HTERT RPE-1 (cell line): ENCODE results near the gene THSD7B.

Source experiments
- in situ Hi-C: fragments of 300-500 bp; cut with MboI; formaldehyde crosslinking; loops from 4 replicates; pipeline ENCODE4 v1.14.3; 2020; ENCODE audit warnings: low sequenced_read_pairs

The THSD7B gene

GRCh38 chr2:137133225-137133624, 367.9 kb downstream of the THSD7B start:
- in situ Hi-C loops, result no loop called here

GRCh38 chr2:137138263-137138662, 372.9 kb downstream of the THSD7B start:
- in situ Hi-C loops, result no loop called here

DNA sequence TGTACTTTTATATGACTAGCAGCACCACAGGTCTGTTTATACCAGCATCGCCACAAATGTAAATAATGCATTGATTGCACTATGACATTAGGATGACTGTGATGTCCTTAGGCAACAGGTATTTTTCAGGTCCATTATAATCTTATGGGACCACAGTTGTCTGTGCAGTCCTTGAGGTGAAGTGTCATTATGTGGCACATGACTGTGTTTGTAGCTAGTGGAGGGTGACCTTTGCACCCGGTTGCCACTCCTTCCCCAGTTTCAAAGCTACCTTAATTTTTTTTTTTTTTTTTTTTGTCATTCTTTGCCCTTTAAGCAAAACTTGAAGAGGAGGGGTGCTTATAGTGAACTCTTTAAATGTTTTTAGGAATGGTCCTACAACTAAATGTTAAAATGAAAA, 386.4 kb downstream of the THSD7B start:
- in situ Hi-C loops, result no loop called here

DNA sequence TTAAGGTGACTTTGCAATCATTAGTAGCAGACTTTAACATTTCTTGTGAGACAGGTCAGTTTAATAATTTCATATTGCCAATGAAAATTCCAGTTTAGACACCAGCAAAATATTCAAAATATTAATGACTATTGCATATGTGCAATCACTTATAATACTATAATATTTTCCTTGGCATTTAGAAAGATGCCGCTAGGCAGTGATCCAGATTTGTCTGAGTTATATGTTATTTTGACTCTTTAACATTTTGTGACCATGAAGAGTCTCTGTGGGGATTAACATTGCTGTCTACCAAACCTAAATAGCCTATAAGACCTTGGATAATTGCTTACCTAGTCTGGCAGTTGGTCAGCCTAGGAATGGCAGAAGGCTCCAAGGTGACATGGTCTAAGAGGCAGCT, 389.6 kb downstream of the THSD7B start:
- in situ Hi-C loops, result no loop called here

DNA sequence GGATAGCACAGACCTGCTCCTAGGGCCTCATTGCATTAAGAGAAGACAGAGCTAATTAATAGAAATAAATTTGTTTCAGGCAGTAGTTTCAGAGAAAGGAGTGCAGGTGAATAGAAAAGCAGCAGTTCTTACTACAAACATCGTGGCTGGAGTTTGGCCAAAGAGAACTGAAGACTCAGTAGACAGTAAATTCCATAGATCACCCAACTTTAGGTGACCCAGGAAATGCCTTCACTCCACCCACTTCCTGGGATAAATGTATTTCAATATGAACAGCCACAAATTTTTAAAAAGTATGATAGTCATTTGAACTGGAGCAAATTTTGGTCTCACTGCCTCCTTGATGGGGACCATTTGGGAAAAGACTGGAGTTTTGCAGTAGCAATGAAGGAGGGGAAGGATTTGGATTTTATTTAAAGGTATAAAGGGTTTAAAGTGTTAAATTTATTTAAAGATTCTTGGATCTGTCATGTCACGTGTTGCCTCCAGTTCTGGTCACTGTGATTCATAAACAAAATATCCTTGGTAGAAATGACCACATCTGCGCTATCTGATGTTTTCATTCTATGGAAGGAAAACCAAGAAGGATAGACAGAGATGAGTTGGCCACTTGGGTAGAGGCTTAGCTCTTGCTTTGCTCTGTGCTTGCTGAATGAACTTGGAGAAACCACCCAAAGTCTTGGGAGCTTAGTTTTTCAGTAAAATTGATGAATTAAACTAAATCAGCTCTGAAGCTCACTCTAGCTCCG, 390.2 kb downstream of the THSD7B start:
- in situ Hi-C loops, result no loop called here

- in situ Hi-C loops, result no loop called here
Measured at GRCh38 chr2:137156221-137156844, 391.0 kb downstream of the THSD7B start.

DNA sequence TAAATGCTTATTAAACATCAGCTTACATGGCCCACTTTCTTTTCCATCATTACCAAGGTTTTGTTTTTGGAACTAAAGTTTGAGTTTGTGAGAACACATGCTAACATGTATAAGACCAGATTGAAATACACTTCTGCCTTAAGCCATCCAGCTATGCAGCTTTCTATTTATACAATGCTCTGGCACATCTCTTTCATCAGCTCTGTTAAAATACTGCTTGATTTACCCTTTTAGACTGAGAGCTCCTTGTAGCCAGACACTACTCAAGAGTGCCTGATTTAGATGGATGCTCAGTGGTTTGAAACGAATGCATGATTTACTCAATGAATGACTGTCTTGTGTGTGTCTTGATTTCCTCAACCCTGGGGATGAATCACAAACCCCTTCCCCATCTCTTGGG, 392.5 kb downstream of the THSD7B start:
- in situ Hi-C loops, result no loop called here

GRCh38 chr2:137161250-137161649, 395.9 kb downstream of the THSD7B start:
- in situ Hi-C loops, result no loop called here

GRCh38 chr2:137165968-137166367, 400.6 kb downstream of the THSD7B start:
- in situ Hi-C loops, result no loop called here

DNA sequence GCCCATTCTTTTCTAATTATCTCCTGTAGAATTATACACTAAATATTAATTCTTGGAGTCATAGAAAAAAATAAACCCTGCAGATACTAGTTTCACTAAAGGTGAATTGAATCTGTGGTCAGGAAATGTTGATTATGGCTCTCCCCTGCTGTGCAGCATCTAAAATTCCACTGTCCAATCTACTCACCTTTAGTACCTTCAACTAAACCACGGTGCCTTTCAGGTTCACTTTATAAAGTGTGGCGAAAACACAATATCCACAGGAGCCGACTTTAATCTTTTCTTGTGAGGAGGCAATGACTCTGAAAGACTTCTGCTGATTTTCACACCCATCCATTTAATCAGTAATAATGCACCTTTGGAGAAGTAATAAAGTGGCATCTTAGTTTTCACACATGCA, 402.3 kb downstream of the THSD7B start:
- in situ Hi-C loops, result no loop called here

GRCh38 chr2:137168552-137168951, 403.2 kb downstream of the THSD7B start:
- in situ Hi-C loops, result no loop called here

DNA sequence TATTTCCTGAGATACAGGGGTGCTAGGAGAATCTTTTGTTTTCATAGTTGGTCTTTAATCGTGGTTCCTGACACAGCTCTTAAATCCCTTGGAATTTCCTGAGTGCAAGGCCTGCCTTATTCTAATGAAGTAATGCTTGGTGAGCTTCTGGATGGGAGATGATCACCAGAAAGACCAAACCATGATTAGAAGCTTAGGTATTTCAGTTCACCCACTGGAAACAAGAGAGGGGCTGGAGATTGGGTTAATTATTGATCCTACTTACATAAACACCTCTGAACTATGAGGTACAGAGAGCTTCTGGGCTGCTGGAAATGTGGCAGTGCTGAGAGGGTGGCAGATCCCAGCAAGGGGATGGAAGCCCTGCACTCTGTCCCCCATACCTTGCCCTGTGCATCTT, 406.8 kb downstream of the THSD7B start:
- in situ Hi-C loops, result no loop called here

- in situ Hi-C loops, result no loop called here
Measured at GRCh38 chr2:137173463-137173862, 408.1 kb downstream of the THSD7B start.

- in situ Hi-C loops, result no loop called here
Measured at GRCh38 chr2:137175246-137175645, 409.9 kb downstream of the THSD7B start.

DNA sequence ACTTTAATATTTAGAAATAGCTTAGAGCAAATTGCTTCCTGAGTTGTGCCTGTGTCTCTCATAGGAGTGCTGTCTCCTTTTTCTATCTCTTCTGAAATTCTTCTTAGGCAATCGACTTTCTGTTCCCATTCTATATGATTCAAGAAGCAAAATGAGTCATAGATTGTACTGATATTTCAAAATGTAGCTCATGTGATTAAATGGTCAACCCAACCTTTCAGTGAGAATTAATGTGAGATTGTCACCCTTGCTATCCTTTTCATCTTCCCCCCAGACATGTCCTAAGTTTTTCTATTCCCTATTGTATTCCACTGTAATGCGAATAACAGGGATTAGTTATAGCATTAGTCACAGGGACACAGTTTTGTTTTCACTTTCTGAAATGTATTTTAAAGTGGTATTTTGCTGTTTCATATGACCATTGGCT, 413.6 kb downstream of the THSD7B start:
- in situ Hi-C loops, result no loop called here

- in situ Hi-C loops, result no loop called here
Measured at GRCh38 chr2:137179542-137179941, 414.2 kb downstream of the THSD7B start.

GRCh38 chr2:137180012-137180411, 414.7 kb downstream of the THSD7B start:
- in situ Hi-C loops, result no loop called here

GRCh38 chr2:137181370-137181769, 416.0 kb downstream of the THSD7B start:
- in situ Hi-C loops, result no loop called here

GRCh38 chr2:137182071-137182470, 416.7 kb downstream of the THSD7B start:
- in situ Hi-C loops, result no loop called here

DNA sequence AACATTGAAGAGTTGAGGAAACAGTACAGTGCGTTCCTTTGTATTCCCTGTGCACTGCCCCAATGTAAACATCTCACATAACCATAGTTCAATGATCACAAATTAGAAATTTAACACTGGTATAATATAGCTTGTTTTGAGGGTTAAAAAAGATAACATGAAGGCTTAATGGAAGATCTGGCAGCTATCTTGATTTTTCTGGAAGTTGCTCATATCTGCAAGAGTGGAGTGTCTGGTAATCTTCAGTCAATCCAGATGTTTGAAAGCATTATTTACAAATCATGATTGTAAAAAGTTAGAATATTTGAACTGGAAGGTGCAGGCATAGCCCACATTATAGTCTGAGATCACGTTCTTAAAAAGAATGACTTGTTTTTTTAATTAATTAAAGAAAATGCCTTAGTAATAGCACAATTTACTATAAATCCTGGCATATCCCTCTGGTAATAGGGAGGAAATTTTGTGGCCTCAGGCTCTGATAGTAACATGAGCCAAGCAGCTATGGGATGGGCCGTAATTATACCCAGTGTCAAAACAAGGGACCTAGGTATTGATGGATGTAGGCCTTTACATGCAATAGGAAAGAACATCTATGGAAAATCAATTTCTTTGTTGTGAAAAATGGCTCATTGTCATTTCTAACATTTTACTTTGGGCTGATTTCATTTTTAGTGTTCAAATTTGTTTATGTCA, 418.0 kb downstream of the THSD7B start:
- in situ Hi-C loops, result no loop called here

DNA sequence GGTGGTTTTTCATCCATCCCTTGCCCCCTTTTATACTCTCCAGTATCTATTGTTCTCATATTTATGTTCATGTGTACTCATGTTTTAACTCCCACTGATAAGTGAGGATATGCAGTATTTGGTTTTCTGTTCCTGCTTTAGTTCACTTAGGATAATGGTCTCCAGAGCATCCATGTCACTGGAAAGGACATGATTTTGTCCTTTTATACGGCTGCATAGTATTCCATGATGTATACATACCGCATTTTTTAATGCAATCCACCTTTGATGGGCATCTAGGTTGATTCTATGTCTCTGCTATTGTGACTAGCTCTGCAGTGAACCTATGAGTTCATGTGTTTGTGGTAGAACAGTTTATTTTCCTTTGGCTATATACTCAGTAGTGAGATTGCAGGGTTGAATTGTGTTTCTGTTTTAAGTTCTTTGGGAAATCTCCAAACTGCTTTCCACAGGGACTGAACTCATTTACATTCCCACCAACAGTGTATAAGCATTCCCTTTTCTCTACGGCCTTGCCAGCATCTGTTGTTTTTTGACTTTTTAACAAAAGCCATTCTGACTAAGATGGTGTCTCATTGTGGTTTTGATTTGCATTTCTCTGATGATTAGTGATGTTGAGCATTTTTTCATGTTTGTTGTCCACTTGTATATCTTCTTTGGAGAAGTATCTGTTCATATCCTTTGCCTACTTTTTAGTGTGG, 420.2 kb downstream of the THSD7B start:
- in situ Hi-C loops, result no loop called here
